ENCODE data around the gene PEX1.

Gene PEX1

GRCh38 chr7:92437956-92438491, 90.3 kb downstream of the PEX1 start:
- H3K27me3 ChIP-seq: no peaks in the 10 kb centered on the region
- TF ChIP-seq CTCF (IDR thresholded peaks at IDR 0.05): no peak
- no peaks in the 10 kb centered on the region for H3K36me3 ChIP-seq
- H3K4me1 ChIP-seq (ENCODE audit: control insufficient read depth in 1 of 2, insufficient read depth in 1 of 2, low read depth in 1 of 2, low read length in 1 of 2): no peaks in the 10 kb centered on the region
- no peak overlapping the region for H3K4me3 ChIP-seq (ENCODE audit: low read depth in 1 of 2, low read length in 1 of 2)
- no peaks in the 10 kb centered on the region for H3K9me3 ChIP-seq
- H3K27ac ChIP-seq: no peak overlapping the region

Measured in neutrophil (primary cell).